Stimulated activated CD4-positive, alpha-beta T cell treated with anti-CD3 and anti-CD28 coated beads, Interleukin-15, amount 100 ng/mL, for 48 hours (primary cell): ENCODE data around the gene FMO5.
"Not testable (repeated sequence)": the region's sequence is repeated elsewhere in the genome, so short reads cannot be mapped to it uniquely, and the experiment has no call there.

Experiments used
- DNase-seq, 2 donors: peaks; one replicate each; pipeline ENCODE4 v3.0.0-alpha.2; 2020; ENCODE audit warnings: low read depth in 2 of 2

The FMO5 gene

GRCh38 chr1:147208619-147209018 is 16.5 kb downstream of the FMO5 start:
- DNase-seq, result no peak

- DNase-seq, result no peak
These were observed 17.9 kb downstream of the FMO5 start for GRCh38 chr1:147207192-147207591.

- no peak for DNase-seq
These were observed 21.1 kb downstream of the FMO5 start for GRCh38 chr1:147204080-147204479.

GRCh38 chr1:147202576-147202975 is 22.6 kb downstream of the FMO5 start:
- no peak for DNase-seq

- DNase-seq, result no peak
These were observed 23.4 kb downstream of the FMO5 start for GRCh38 chr1:147201786-147202185.

GRCh38 chr1:147201276-147201675 is 23.9 kb downstream of the FMO5 start:
- no peak for DNase-seq

- DNase-seq, result not testable (repeated sequence)
These were observed 27.8 kb downstream of the FMO5 start for GRCh38 chr1:147197324-147197723.

- no peak for DNase-seq
These were observed 35.6 kb downstream of the FMO5 start for GRCh38 chr1:147189514-147189913.

GRCh38 chr1:147185432-147185831 is 39.7 kb downstream of the FMO5 start:
- DNase-seq, result no peak

GRCh38 chr1:147177611-147178380 is 47.3 kb downstream of the FMO5 start:
- no peak for DNase-seq

- DNase-seq, result peak; percentile 86 to 90
These were observed 52.7 kb downstream of the FMO5 start, which contains the start of gene PRKAB2 for GRCh38 chr1:147172168-147173016. Gene PRKAB2 (minus strand): TSS chr1:147172470. CDS start chr1:147172144, 326 bp downstream.

- DNase-seq, result no peak
These were observed 53.6 kb downstream of the FMO5 start for GRCh38 chr1:147171399-147172167.

GRCh38 chr1:147169840-147170674 is 55.1 kb downstream of the FMO5 start:
- DNase-seq, result no peak

- DNase-seq, result no peak
These were observed 56.0 kb downstream of the FMO5 start for GRCh38 chr1:147169171-147169570.

- no peak for DNase-seq
These were observed 56.5 kb downstream of the FMO5 start for GRCh38 chr1:147168626-147169058.

GRCh38 chr1:147167365-147167764 is 57.8 kb downstream of the FMO5 start:
- no peak for DNase-seq

GRCh38 chr1:147163019-147163418 is 62.1 kb downstream of the FMO5 start:
- DNase-seq, result no peak

GRCh38 chr1:147162093-147162492 is 63.0 kb downstream of the FMO5 start:
- no peak for DNase-seq

- DNase-seq, result not testable (repeated sequence)
These were observed 68.0 kb downstream of the FMO5 start for GRCh38 chr1:147157116-147157515.

- DNase-seq, result no peak
These were observed 68.5 kb downstream of the FMO5 start for GRCh38 chr1:147156642-147157041.

- no peak for DNase-seq
These were observed 72.4 kb downstream of the FMO5 start for GRCh38 chr1:147152772-147153171.
